HG03045 (cell line): ENCODE measurements around the gene FILIP1L.
"Not testable (repeated sequence)": the region's sequence is repeated elsewhere in the genome, so short reads cannot be mapped to it uniquely, and the experiment has no call there.

Experiments used
- ATAC-seq: cut with Tn5 transposase; IDR thresholded peaks from one replicate; pipeline ENCODE4 v1.9.1; 2021; ENCODE audit warnings: mild to moderate bottlenecking, moderate library complexity; ENCODE audit not compliant: unreplicated experiment

Gene FILIP1L

GRCh38 chr3:99852851-99853250 lies 261.4 kb downstream of the FILIP1L start:
- no peak for ATAC-seq

DNA sequence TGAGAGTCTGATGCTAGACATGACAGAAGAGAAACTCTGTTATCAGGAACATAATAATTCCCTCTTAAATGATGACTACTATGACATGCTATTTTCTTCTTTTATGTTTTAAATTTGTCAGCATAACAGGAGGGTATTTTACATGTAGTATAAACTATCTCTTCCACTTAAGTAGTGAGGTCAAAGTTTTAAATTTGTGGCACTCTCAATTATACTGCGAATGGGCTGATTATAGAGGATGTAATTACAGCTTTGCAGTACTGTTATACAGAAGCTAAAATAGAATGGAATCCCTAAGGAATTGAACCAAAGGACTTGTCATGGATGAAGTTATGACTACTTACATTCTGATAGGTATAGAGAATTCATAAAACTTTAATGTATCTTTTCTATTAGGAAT lies 262.3 kb downstream of the FILIP1L start:
- ATAC-seq: no peak

DNA sequence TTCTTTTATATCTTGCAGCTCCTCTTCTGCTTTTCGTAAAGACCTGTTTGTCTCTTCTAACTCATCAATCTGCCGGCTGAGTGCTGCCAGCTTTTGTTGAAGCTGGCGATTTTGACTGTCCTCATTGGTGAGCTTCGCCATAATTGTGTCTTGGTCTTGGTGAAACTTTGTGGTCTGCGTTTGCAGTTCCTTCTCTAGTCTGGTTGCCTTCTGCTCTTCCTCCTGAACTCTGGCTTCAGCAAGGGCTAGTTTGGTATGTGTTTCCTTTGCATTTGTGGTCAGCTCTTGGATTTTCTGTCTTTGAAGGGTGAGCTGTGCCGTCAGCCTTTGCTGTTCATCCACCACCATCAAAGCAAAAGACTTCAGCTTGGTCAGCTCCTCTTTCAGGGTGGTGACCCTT lies 263.7 kb downstream of the FILIP1L start:
- no peak for ATAC-seq

DNA sequence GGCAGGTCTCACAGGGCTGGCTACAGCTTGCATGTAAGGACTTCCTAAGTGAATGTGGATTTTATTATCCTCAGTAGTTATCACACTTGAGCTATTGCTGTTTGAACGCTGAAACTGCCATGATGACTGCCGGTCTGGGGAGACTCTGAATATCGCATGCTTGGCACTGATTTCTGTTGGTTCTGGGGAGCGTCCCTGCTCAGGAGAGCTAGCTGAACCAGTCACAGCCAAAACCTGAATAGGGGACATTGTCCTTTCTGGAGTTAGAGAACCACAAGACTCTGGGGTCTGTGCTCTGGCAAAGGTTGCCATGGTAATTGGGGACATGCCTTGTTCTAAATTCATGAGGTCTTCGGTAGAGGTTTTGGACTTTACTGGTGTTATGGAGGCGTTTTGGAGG lies 265.9 kb downstream of the FILIP1L start:
- ATAC-seq: no peak

DNA sequence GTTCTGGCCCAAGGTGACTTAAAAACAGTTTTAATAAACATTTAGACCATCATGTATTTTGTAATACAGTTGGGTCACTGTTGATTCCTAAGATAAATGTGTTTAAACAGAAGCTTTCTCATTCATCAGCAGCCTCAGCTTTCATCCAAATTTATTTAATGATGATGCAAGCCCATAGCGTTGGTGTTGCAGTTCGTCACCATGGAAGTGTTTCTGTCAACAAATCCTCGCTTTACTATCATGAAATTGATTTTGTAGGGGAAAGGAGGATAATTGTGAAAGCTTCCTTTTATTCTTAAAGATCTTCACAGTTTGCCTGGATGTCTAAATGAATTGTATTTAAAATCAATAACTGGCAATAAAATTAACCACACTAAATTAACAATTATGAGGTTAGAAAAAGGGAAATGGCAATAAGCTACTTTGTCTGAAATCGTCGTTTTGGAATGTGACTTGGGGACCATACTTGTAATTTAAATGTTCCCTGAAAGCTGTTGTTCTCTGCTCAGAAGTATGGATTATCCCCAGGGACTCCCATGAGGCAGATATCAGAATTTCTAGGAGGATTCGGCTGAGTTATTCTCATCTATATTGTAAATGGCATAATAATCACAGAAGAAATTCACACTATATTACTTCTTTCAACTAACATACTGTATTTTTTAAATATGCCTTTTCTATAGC lies 267.7 kb downstream of the FILIP1L start:
- no peak for ATAC-seq

DNA sequence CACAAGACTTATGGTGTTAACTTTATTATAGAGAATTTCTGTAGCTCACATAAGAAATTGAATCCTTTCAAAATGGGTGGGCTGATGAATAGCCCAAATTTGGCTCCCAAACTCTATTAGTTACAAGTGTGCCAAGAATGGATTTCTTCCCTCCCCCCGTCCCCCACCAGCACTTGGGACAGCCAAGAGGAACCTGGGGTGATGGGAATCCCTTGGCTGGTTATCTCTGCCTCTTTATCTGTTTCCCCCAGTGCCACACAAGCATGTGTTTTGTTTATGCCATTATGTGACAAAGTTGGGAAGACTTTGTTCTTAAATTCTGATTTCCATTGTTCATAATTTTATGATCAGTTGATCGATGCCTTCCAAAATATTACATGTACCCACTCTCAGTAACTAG lies 268.3 kb downstream of the FILIP1L start:
- no peak for ATAC-seq

- ATAC-seq: no peak
These were observed 269.0 kb downstream of the FILIP1L start for GRCh38 chr3:99845331-99845730.

DNA sequence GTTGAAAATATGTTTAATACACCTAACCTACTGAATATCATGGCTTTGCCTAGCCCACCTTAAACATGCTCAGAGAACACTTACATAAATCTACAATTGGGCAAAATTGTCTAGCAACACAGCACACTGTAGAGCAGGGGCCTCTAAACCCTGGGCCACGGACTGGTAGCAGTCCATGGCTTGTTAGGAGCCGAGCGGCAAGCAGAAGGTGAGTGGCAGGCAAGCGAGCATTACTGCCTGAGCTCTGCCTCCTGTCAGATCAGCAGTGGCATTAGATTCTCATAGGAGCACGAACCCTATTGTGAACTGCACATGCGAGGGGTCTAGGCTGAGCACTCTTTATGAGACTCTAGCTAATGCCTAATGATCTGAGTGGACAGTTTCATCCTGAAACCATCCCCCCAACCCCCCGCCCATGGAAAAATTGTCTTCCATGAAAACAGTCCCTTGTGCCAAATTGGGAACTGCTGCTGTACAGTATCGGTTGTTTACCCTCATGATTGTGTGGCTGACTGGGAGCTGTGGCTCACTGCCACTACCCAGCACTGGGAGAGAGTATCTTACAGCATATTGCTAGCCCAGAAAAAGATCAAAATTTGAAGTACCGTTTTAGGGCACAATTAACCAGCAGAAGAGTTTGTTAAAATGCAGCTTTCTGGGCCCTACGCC lies 270.6 kb downstream of the FILIP1L start:
- no peak for ATAC-seq

DNA sequence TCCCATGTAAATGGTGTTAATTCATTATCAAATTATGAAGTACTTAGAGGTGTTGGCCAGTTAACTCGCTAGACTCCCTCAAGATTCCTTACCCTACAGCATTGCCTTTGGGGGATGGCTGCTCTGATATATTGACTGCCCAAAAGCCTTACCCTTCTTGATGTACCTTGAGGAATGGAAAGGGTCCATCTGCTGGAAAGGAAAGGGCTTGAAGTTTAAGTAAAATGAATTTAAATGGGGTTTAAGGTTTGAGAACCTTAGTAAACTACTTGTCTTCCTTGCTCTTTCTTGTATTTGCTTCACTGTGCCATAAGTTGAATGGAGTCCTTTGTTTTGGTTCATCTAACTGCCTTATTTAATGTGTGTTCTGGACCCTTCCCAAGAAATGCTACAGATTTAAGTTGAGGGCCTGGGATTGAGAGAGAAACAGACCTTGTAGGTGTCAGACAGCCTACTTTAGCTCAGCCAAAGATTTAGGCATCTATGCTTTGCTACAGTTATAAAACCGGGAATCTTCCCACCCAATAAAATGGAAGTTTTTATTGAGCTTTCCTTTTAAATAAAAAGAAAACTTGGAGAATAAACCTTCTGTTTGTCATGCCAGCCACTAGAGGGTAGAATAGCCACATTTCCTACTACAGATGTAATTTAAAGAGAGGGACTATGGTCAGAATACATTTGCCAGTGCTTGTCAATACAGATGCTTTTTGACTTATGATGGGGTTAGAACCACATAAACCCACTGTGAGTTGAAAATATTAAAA lies 271.3 kb downstream of the FILIP1L start:
- ATAC-seq: no peak

DNA sequence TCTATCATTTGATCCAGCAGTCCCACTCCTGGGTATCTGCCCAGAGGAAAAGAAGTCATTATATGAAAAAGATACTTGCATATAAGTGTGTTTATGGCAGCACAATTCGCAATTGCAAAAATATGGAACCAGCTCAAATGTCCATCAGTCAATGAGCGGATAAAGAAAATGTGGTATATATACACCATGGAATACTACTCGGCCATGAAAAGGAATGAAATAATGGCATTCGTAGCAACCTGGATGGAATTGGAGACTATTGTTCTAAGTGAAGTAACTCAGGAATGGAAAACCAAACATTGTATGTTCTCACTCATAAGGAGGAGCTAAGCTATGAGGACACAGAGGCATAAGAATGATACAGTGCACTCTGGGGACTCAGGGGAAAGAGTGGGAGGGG lies 272.4 kb downstream of the FILIP1L start:
- ATAC-seq: not testable (repeated sequence)

DNA sequence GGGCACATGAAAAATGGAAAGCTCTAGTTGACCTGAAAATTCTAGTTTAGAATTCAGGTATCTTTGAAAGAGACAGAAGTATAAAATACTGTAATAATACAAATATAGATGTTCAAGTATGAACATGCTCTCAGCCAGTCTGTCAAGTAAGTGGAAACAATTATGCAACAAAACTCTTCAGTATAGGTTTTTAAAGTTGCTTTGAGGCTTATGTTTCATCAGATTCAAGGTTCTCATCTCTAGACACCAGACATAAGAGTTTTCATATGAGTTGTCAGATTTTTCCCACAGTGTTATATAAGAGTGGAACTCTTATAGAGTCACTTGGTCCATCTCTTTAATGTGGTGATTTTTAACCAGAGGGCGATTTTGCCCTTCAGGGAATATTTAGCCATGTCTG lies 274.7 kb downstream of the FILIP1L start:
- no peak for ATAC-seq

DNA sequence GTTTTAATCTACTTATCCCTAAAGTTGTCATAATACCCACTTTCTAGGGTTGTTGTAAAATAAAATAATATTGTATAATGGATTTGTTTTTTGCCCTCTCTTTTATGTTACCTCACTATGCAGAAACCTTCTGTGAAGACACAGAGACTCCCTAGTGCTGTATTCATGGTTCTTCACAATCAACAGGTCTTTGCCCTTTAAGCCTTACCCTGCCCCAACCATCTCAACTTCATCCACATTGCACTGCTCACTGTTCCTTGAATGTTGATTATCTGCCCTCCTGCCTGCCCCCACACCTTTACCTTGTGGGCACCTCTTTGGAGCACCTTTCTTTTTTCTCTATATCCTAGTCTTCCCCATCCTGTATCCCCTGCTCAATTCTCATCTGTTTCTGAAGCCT lies 275.5 kb downstream of the FILIP1L start:
- no peak for ATAC-seq

DNA sequence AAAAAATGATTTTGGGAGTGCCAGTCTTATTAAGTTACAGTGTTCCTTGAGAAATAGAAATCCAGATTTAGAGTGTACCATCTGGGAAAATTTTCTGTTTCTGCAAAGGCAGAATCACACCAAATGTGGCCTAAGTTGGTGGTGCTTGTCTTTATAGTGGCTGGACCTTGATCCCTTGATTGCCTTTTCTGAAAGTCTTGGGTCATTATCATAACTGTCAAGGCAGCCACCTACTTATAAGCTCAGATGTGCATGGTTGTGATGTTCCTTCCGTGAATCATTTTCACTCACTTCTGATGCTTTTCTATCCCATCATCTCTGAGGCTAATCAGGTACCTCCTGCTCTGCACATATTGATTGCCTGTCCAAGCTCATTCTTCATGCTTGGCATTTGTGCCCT lies 276.6 kb downstream of the FILIP1L start:
- ATAC-seq: no peak

DNA sequence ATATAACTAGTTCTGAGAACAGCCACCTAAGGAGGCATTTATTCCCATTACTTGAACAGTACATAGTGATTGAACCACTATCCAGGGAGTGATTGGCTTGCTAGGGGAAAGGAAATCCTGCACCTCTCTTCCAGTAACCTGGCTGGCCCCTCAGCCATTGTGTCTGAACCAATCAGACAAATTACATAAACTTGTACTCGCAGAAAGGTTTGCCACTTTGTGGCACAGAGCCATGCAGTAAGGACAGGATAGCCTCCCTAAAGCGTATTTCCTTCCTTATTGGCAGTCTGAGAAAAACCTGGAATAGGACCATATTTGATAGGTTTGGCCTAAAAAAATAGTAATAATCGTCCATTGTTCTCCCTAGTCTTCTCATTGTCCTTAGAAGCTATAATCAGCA lies 277.6 kb downstream of the FILIP1L start:
- ATAC-seq: no peak

GRCh38 chr3:99834211-99834957 lies 279.9 kb downstream of the FILIP1L start:
- no peak for ATAC-seq

DNA sequence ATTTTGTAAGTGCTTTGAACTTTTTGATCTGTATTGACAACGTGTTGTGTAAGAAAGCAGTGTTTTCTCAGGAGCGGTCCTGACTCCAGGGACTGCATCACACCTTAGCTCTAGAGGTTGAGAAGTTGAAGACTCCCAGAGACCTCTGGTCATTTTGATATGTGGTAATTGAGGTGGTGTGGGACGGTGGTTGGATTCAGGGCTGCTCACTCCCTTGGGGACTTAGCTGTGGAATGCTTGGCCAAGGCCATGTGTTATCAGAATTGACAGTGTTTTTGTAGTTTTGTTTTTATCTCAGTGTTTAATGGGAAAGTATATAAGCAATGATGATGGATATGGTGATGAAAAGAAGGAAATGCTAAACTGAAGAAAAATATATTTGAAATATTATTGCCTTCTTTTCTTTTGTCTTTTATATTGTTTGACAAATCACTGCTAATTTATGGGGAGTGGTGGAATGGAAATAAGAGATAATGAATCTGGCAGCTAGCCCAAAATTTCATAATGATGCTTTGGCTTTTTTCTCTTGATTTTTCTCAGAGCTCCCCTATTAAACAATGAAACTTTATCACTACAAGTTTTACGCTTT lies 280.6 kb downstream of the FILIP1L start:
- ATAC-seq: no peak

GRCh38 chr3:99829844-99830243 lies 284.5 kb downstream of the FILIP1L start:
- ATAC-seq: no peak

- ATAC-seq: no peak
These were observed 289.2 kb downstream of the FILIP1L start for GRCh38 chr3:99825004-99825640.

GRCh38 chr3:99823723-99824711 lies 290.3 kb downstream of the FILIP1L start:
- no peak for ATAC-seq
